Bronchial epithelial cell (primary cell): ENCODE data around the gene ANKFN1. TPM values are rescaled to one million over a fixed set of nuclear protein-coding genes. Genes with fewer than 3 reads are reported as not detected.

Experiments
- DNase-seq: peaks from one replicate; pipeline ENCODE4 v3.0.0-alpha.2; 2010; ENCODE audit warnings: low read depth
- FAIRE-seq: peaks from 2 replicates; lab custom pipeline; 2011; peaks lifted over from hg19 to GRCh38; lab: Jason Lieb, UNC
- H3K27me3 ChIP-seq: 2 replicates; pipeline ENCODE4 v1.5.1; 2011; ENCODE audit warnings: low read length; ENCODE audit not compliant: control insufficient read depth, insufficient read depth
- H3K36me3 ChIP-seq: 2 replicates; pipeline ENCODE4 v1.5.1; 2011; ENCODE audit warnings: low read length; ENCODE audit not compliant: control insufficient read depth, insufficient read depth
- H3K4me3 ChIP-seq: 2 replicates; pipeline ENCODE4 v1.5.1; 2011; ENCODE audit warnings: mild to moderate bottlenecking, low read depth, low read length, control low read depth
- CTCF ChIP-seq: IDR thresholded peaks from 2 replicates; pipeline ENCODE4 v1.5.1; 2011; ENCODE audit warnings: mild to moderate bottlenecking, moderate library complexity, low read length, control low read depth, inconsistent platforms; ENCODE audit not compliant: insufficient read depth, severe bottlenecking
- total RNA-seq: library from RNA; depleted of rRNA; stranded (reverse); fragments of >200 nt; gene quantifications from 2 replicates; pipeline ENCODE4 v1.2.1, GENCODE V29; 2014

The ANKFN1 gene
- total RNA-seq, 1 donor from 2014 or later, result under 0.01 TPM

GRCh38 chr17:56169621-56170020, 16.3 kb downstream of the ANKFN1 start:
- TF ChIP-seq CTCF, result no peak
- no peaks in the 10 kb centered on the region for H3K27me3 ChIP-seq
- no peak for FAIRE-seq
- no peak for DNase-seq
- no peaks in the 10 kb centered on the region for H3K36me3 ChIP-seq
- H3K4me3 ChIP-seq, result no peak overlapping the region

GRCh38 chr17:56171186-56171959, 18.1 kb downstream of the ANKFN1 start:
- FAIRE-seq, result no peak

GRCh38 chr17:56172517-56172982, 19.3 kb downstream of the ANKFN1 start:
- no peak for TF ChIP-seq CTCF
- no peak for FAIRE-seq

More at GRCh38 chr17:56171186-56171959, 18.1 kb downstream of the ANKFN1 start:
- Histone ChIP-seq H3K27me3 (no peaks in the 10 kb centered on the region), H3K4me3 (no peak overlapping the region), H3K36me3 (no peaks in the 10 kb centered on the region)
- DNase-seq, result no peak
- no peak for TF ChIP-seq CTCF

GRCh38 chr17:56173026-56173425, 19.8 kb downstream of the ANKFN1 start:
- FAIRE-seq (no peak), DNase-seq (no peak)
- TF ChIP-seq CTCF, result no peak
- Histone ChIP-seq H3K27me3 (no peaks in the 10 kb centered on the region), H3K4me3 (no peak overlapping the region), H3K36me3 (no peaks in the 10 kb centered on the region)

More at GRCh38 chr17:56172517-56172982, 19.3 kb downstream of the ANKFN1 start:
- Histone ChIP-seq H3K36me3 (no peaks in the 10 kb centered on the region), H3K4me3 (no peak overlapping the region), H3K27me3 (no peaks in the 10 kb centered on the region)
- no peak for DNase-seq

- H3K36me3 ChIP-seq, result no peaks in the 10 kb centered on the region
- no peak for DNase-seq
- no peak for TF ChIP-seq CTCF
- FAIRE-seq, result no peak
- H3K4me3 ChIP-seq, result no peak overlapping the region
- H3K27me3 ChIP-seq, result no peaks in the 10 kb centered on the region
Measured at GRCh38 chr17:56173958-56174835, 20.9 kb downstream of the ANKFN1 start.
